Osteocyte (in vitro differentiated cells): ENCODE results near the gene GSTCD. TPM values are rescaled to one million over a fixed set of nuclear protein-coding genes. Genes with fewer than 3 reads are reported as not detected.

Source experiments
- DNase-seq: peaks from one replicate; pipeline ENCODE4 v3.0.0; 2021; ENCODE audit warnings: mixed read lengths; ENCODE audit not compliant: unreplicated experiment; ENCODE audit errors: extremely low spot score
- H3K27ac Mint-ChIP-seq: one replicate; pipeline ENCODE4 v1.8.0; 2021; ENCODE audit warnings: mild to moderate bottlenecking, mixed read lengths; ENCODE audit not compliant: unreplicated experiment
- H3K27me3 Mint-ChIP-seq: one replicate; pipeline ENCODE4 v1.8.0; 2021; ENCODE audit warnings: mixed read lengths; ENCODE audit not compliant: unreplicated experiment
- H3K36me3 Mint-ChIP-seq: one replicate; pipeline ENCODE4 v1.8.0; 2021; ENCODE audit warnings: mixed read lengths; ENCODE audit not compliant: unreplicated experiment
- H3K4me1 Mint-ChIP-seq: one replicate; pipeline ENCODE4 v1.8.0; 2021; ENCODE audit warnings: mixed read lengths; ENCODE audit not compliant: unreplicated experiment
- H3K4me3 Mint-ChIP-seq: one replicate; pipeline ENCODE4 v1.8.0; 2021; ENCODE audit warnings: mild to moderate bottlenecking, moderate library complexity, mixed read lengths; ENCODE audit not compliant: unreplicated experiment
- H3K9me3 Mint-ChIP-seq: one replicate; pipeline ENCODE4 v1.8.0; 2021; ENCODE audit warnings: mixed read lengths; ENCODE audit not compliant: unreplicated experiment
- total RNA-seq: library from RNA; stranded (reverse); gene quantifications from 2 replicates; pipeline ENCODE4 v1.2.1, GENCODE V29; 2021
- TF ChIP-seq, protein P1 (sequence below): fragments of 200-600 bp; sonication (generic); IDR thresholded peaks from 2 replicates; pipeline ENCODE4 v1.5.0; 2021; ENCODE audit warnings: antibody characterized with exemption, mild to moderate bottlenecking, moderate library complexity

The GSTCD gene
- total RNA-seq, 1 donor from 2014 or later = 8.1 TPM

DNA sequence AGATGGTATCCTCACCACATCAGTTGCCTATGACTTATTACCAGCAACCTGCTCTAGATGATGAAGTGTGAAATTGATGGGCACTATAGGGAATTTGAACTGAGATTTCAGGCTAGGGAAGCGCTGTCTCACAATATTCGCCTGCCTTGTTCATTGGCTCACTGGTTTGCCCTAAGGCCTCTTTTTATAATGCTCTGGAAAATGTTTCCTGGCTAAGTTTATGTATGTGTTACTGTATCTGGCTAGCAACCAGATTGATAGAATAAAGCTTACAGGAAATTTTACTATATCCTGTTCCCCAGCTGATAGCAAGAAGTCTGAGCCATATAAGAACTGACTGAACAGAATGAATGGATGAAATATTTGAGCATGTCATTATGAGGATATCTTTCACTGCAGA, 71.6 kb downstream of the GSTCD start:
- H3K36me3 Mint-ChIP-seq = peaks cover 2% of the 10 kb centered on the region
- DNase-seq = no peak
- H3K4me3 Mint-ChIP-seq = no peak overlapping the region
- no peaks in the 10 kb centered on the region for H3K9me3 Mint-ChIP-seq
- no peak overlapping the region for H3K27ac Mint-ChIP-seq
- H3K27me3 Mint-ChIP-seq = no peaks in the 10 kb centered on the region
- TF ChIP-seq, protein P1, sequence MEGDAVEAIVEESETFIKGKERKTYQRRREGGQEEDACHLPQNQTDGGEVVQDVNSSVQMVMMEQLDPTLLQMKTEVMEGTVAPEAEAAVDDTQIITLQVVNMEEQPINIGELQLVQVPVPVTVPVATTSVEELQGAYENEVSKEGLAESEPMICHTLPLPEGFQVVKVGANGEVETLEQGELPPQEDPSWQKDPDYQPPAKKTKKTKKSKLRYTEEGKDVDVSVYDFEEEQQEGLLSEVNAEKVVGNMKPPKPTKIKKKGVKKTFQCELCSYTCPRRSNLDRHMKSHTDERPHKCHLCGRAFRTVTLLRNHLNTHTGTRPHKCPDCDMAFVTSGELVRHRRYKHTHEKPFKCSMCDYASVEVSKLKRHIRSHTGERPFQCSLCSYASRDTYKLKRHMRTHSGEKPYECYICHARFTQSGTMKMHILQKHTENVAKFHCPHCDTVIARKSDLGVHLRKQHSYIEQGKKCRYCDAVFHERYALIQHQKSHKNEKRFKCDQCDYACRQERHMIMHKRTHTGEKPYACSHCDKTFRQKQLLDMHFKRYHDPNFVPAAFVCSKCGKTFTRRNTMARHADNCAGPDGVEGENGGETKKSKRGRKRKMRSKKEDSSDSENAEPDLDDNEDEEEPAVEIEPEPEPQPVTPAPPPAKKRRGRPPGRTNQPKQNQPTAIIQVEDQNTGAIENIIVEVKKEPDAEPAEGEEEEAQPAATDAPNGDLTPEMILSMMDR = no peak
- H3K4me1 Mint-ChIP-seq = no peaks in the 10 kb centered on the region

DNA sequence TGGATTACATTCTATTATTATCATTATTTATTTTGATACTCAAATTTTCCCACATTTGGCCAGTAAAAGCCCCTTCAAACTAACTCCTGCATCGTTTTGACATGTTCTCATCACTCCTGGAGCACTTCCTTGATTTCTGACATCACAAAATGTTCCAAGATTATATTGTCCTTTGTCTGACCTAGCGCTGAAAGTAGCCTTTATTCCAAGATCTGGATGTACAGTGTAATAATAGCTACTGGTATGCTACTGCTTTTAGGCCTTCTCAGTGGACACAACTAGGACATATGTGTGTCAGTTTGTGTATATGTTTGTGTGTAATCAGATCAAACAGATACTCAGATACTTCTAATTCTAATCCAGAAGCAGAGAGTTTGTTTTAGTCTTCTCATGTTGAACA, 76.2 kb downstream of the GSTCD start:
- Mint-ChIP-seq H3K27ac (no peak overlapping the region), H3K27me3 (no peaks in the 10 kb centered on the region), H3K36me3 (no peaks in the 10 kb centered on the region), H3K4me3 (no peak overlapping the region), H3K4me1 (no peaks in the 10 kb centered on the region), H3K9me3 (no peaks in the 10 kb centered on the region)
- TF ChIP-seq, protein P1 = no peak
- no peak for DNase-seq

DNA sequence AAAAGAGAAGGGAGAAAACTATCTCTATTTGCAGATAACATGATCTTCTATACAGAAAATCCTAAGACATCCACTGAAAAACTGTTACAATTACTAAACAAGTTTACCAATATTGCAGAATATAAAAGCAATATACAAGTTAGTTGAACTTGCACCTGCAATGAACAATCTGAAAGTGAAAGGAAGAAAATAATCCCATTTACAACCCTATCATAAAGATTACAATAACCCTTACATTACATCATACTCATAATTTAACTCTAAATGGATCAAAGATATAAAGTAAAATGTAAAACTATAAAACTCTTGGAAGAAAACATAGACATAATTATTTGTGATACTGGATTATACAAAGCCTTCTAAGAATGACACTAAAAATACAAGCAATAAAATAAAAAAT, 77.2 kb downstream of the GSTCD start:
- no peak for DNase-seq
- Mint-ChIP-seq H3K9me3 (no peaks in the 10 kb centered on the region), H3K4me3 (no peak overlapping the region), H3K36me3 (no peaks in the 10 kb centered on the region), H3K27ac (no peak overlapping the region), H3K4me1 (no peaks in the 10 kb centered on the region), H3K27me3 (no peaks in the 10 kb centered on the region)
- TF ChIP-seq, protein P1 = no peak

DNA sequence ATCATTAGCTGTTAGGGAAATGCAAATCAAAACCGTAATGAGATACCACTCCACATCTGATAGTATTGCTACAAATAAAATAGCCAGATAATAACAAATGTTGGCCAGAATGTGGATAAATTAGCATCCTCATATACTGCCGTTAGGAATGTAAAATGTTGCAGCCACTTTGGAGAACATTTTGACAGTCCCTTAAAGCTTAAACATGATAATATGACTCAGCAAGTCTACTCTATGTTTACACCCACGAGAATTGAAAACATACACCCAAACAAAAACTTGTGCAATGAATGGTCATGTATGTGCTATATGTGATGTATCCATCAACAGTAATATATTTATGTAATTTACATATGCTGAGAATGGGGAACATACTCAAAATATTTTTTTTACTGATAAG, 78.2 kb downstream of the GSTCD start:
- TF ChIP-seq, protein P1 = no peak
- H3K4me1 Mint-ChIP-seq = no peaks in the 10 kb centered on the region
- H3K9me3 Mint-ChIP-seq = no peaks in the 10 kb centered on the region
- H3K4me3 Mint-ChIP-seq = no peak overlapping the region
- no peaks in the 10 kb centered on the region for H3K27me3 Mint-ChIP-seq
- H3K27ac Mint-ChIP-seq = no peak overlapping the region
- no peak for DNase-seq
- no peaks in the 10 kb centered on the region for H3K36me3 Mint-ChIP-seq

DNA sequence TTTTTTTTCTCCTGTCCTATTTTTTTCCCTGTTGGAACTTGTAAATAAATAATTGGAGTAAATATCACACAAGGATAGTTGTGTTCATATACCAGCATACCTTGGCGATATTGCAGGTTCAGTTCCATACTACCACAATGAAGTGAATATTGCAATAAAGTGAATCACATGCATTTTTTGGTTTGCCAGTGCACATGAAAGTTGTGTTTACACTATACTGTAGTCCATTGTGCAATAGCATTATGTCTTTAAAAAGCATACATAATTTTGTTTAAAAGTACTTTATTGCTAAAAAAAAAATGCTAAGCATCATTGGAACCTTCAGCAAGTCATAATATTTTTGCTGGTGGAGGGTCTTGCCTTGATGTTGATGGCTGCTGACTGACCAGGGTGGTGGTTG, 88.6 kb downstream of the GSTCD start:
- TF ChIP-seq, protein P1 = no peak
- no peak overlapping the region for H3K27ac Mint-ChIP-seq
- H3K4me1 Mint-ChIP-seq = no peaks in the 10 kb centered on the region
- no peak overlapping the region for H3K4me3 Mint-ChIP-seq
- peaks cover 4% of the 10 kb centered on the region for H3K36me3 Mint-ChIP-seq
- no peak for DNase-seq
- no peaks in the 10 kb centered on the region for H3K27me3 Mint-ChIP-seq
- peaks cover 18% of the 10 kb centered on the region for H3K9me3 Mint-ChIP-seq
